Endothelial cell of umbilical vein (primary cell): Measurements from ENCODE around the gene STC2. TPM values are rescaled to one million over a fixed set of nuclear protein-coding genes. Genes with fewer than 3 reads are reported as not detected.

Experiments used
- BruUV-seq: library from RNA; stranded (reverse); fragments of 400-500 nt; replicated peaks from 2 replicates; lab custom pipeline; 2021; lab: Mats Ljungman, UMichigan
- CTCF ChIA-PET: fragments of 300-600, 350-600 bp; sonication (Branson Sonifier 250); formaldehyde crosslinking; loops from one replicate; lab custom pipeline; 2021; ENCODE audit warnings: antibody characterized with exemption, inconsistent platforms; lab: Charles Lee
- POLR2A ChIA-PET: fragments of 300-600, 350-600 bp; sonication (Branson Sonifier 250); formaldehyde crosslinking; loops from one replicate; lab custom pipeline; 2021; ENCODE audit warnings: antibody characterized with exemption, inconsistent platforms; lab: Charles Lee
- DNase-seq: peaks from one replicate; pipeline ENCODE4 v3.0.0-alpha.2; 2011; ENCODE audit warnings: low read depth, low spot score
- FAIRE-seq: peaks from 2 replicates; lab custom pipeline; 2011; peaks lifted over from hg19 to GRCh38; lab: Jason Lieb, UNC
- H2AFZ ChIP-seq: 2 replicates; pipeline ENCODE4 v1.6.0; 2012; ENCODE audit warnings: low read depth, low read length, control low read depth, inconsistent platforms
- H3K27ac ChIP-seq: 2 replicates; pipeline ENCODE4 v1.5.1; 2011; ENCODE audit warnings: low read depth, mild to moderate bottlenecking, control low read depth, low read length, moderate library complexity; ENCODE audit not compliant: insufficient read depth
- H3K27me3 ChIP-seq, 2 experiments: 2 replicates each; pipeline versions ENCODE4 v1.6.0 to v1.6.1; 2011; ENCODE audit warnings: low read length in 2 of 2, mixed read lengths in 1 of 2; ENCODE audit not compliant: control insufficient read depth in 2 of 2, insufficient read depth in 2 of 2
- H3K36me3 ChIP-seq, 2 experiments: 2 replicates in 1 of 2; 3 replicates in 1 of 2; pipeline ENCODE4 v1.5.1; 2011; ENCODE audit warnings: low read length in 2 of 2, mild to moderate bottlenecking in 1 of 2, moderate library complexity in 1 of 2; ENCODE audit not compliant: control insufficient read depth in 2 of 2, insufficient read depth in 2 of 2; ENCODE audit errors: extremely low read depth in 1 of 2
- H3K4me1 ChIP-seq: 3 replicates; pipeline ENCODE4 v1.5.1; 2011; ENCODE audit warnings: mild to moderate bottlenecking, low read length; ENCODE audit not compliant: control insufficient read depth, insufficient read depth; ENCODE audit errors: extremely low read depth
- H3K4me2 ChIP-seq: 2 replicates; pipeline ENCODE4 v1.6.1; 2011; ENCODE audit warnings: low read length, control low read depth, mixed read lengths; ENCODE audit not compliant: insufficient read depth
- H3K4me3 ChIP-seq, 3 experiments: fragments of 200-600 bp in 1 of 3; sonication (generic), shearing (Covaris generic) in 1 of 3; replicated peaks in 1 of 3; 2 replicates each; pipeline ENCODE4 v1.5.1; 2011 to 2016; ENCODE audit warnings: control low read depth in 3 of 3, low read length in 3 of 3, mild to moderate bottlenecking in 2 of 3, inconsistent platforms in 1 of 3, low read depth in 1 of 3, moderate library complexity in 1 of 3; ENCODE audit not compliant: insufficient read depth in 1 of 3
- H3K79me2 ChIP-seq: 2 replicates; pipeline ENCODE4 v1.6.0; 2012; ENCODE audit warnings: low read length, inconsistent platforms; ENCODE audit not compliant: control insufficient read depth, insufficient read depth
- H3K9ac ChIP-seq: replicated peaks from 2 replicates; pipeline ENCODE3; 2011; ENCODE audit warnings: low read length, control low read depth; ENCODE audit not compliant: insufficient read depth; ENCODE audit errors: extremely low read depth
- H3K9me1 ChIP-seq: replicated peaks from 3 replicates; pipeline ENCODE4 v1.6.0; 2011; ENCODE audit warnings: mild to moderate bottlenecking, low read length; ENCODE audit not compliant: control insufficient read depth, insufficient read depth; ENCODE audit errors: extremely low read depth
- H3K9me3 ChIP-seq: replicated peaks from 2 replicates; pipeline ENCODE4 v1.5.1; 2012; ENCODE audit warnings: low read length, inconsistent platforms; ENCODE audit not compliant: control insufficient read depth, insufficient read depth
- H4K20me1 ChIP-seq: replicated peaks from 2 replicates; pipeline ENCODE3; 2011; ENCODE audit warnings: mild to moderate bottlenecking, low read length; ENCODE audit not compliant: control insufficient read depth, insufficient read depth; ENCODE audit errors: extremely low read depth
- MYC ChIP-seq: IDR thresholded peaks from one replicate; pipeline ENCODE4 v1.6.1; 2011; ENCODE audit warnings: mild to moderate bottlenecking, low read depth, low read length
- POLR2AphosphoS5 ChIP-seq: IDR thresholded peaks from 2 replicates; pipeline ENCODE4 v1.6.1; 2012; ENCODE audit warnings: low read depth, mild to moderate bottlenecking, control low read depth, low read length, moderate library complexity; ENCODE audit not compliant: insufficient read depth
- dilution Hi-C: fragments of 300-500 bp; cut with MboI; formaldehyde crosslinking; loops from one replicate; pipeline ENCODE4 v1.15.0; 2019; ENCODE audit warnings: low sequenced_read_pairs; ENCODE audit not compliant: extremely low pct_ligation_motif_present
- intact Hi-C: fragments of 100-400 bp; cut with micrococcal nuclease; formaldehyde crosslinking; loops from one replicate; pipeline ENCODE4 v1.10.0; 2022
- polyA plus RNA-seq, 4 experiments: library from polyadenylated mRNA; depleted of rRNA in 3 of 4; stranded (reverse) in 3 of 4; unstranded in 1 of 4; fragments of >200 nt; gene quantifications; 2 replicates each; pipeline versions ENCODE4 v1.2.1 to v1.2.3, GENCODE V29; 2011 to 2012; ENCODE audit warnings: missing spikeins in 1 of 4
- total RNA-seq: library from RNA; stranded (reverse); gene quantifications from 2 replicates; pipeline ENCODE4 v1.2.3, GENCODE V29; 2021
- TF ChIP-seq, protein P1 (sequence below): IDR thresholded peaks from 2 replicates; pipeline ENCODE4 v1.6.1; 2011; ENCODE audit not compliant: insufficient read depth, insufficient read length

Gene STC2
- total and polyA plus RNA-seq, 2 donors (not counting 3 experiments of a cell fraction or from before 2014, with no cell fraction given) = 19.0 to 26.9 TPM

DNA sequence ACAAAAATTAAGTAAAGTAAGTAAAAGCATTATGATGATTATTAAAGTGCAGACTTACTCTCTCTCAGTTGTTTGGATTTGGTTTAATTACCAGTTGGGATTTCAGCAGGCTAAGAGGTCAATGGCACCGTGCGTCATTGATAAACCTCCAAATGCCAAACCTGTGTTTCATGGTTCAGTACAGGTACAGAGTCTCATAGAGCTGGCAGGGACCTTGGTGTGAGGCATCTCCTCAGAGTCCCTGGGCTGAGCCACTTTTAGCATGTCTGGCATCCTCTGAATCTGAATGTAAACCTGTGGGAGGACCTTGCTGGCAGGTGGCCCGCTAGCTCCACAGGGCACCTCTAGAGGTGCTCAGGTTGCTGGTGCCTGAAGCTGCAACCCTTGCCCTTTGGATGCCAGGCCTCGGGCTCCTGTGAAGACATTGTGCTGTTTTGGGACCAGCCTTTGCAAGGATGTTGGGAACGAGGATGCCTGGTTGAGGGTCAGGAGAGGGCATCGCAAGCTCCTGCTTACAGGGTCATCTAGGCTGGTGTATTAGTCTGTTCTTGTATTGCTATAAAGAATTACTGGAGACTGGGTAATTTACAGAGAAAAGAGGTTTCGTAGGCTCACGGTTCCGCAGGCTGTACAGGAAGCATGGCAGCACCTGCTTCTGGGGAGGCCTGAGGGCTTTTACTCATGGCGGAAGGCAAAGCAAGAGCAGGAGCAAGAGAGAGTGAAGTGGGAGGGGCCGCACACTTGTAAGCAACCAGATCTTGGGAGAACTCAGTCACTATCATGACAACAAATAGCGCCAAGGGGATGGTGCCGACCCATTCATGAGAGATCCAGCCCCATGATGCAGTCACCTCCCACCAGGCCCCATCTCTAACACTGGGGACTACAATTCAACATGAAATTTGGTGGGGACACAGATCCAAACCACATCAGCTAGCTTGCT lies 14.9 kb upstream of the STC2 start:
- dilution Hi-C loops = no loop called here
- FAIRE-seq = no peak
- no peak for TF ChIP-seq MYC

DNA sequence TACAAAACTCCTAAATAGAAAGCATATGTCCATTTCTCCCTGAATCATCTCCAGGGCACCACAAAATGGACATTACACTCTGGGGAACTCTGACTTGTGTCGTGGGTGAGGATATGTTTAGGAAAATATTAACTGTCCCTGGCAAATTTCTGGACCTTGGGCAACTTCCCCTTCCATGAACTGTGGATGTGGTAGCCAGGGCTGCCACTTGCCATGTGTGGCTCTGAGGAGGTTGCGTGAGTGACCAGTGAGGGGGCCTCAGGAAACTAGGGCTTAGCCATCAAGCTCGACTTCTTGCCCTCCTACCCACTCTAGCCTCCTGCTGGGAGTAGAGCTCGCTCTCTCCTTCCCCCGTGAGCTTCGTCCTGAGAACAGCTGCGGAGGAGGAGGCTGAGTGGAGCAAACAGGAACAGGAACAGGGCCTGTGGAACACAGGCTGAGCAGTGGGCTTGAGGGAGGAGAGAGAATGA lies 13.8 kb upstream of the STC2 start:
- no peak for DNase-seq
- dilution Hi-C loops = no loop called here
- BruUV-seq = no TSS peak

More for the DNA sequence above, 14.9 kb upstream of the STC2 start:
- no peaks in the 10 kb centered on the region for H3K4me1 ChIP-seq
- no peak overlapping the region for H3K9ac ChIP-seq
- no peaks in the 10 kb centered on the region for H3K36me3 ChIP-seq
- no peaks in the 10 kb centered on the region for H3K79me2 ChIP-seq
- H3K9me1 ChIP-seq = no peaks in the 10 kb centered on the region
- POLR2A ChIA-PET = no interaction called here
- H3K4me3 ChIP-seq = no peak overlapping the region
- H3K9me3 ChIP-seq = no peaks in the 10 kb centered on the region
- intact Hi-C loops = no loop called here
- no peak overlapping the region for H2AFZ ChIP-seq
- no peak overlapping the region for H3K27ac ChIP-seq
- no peak for DNase-seq
- CTCF ChIA-PET = no interaction called here
- H4K20me1 ChIP-seq = no peaks in the 10 kb centered on the region
- no TSS peak for BruUV-seq
- H3K4me2 ChIP-seq = no peak overlapping the region
- no peaks in the 10 kb centered on the region for H3K27me3 ChIP-seq

More for the DNA sequence above, 13.8 kb upstream of the STC2 start:
- Histone ChIP-seq H3K4me3 (no peak overlapping the region), H3K9me3 (no peaks in the 10 kb centered on the region), H3K27me3 (no peaks in the 10 kb centered on the region), H3K27ac (no peak overlapping the region), H4K20me1 (no peaks in the 10 kb centered on the region), H3K36me3 (no peaks in the 10 kb centered on the region), H3K79me2 (no peaks in the 10 kb centered on the region), H3K4me2 (no peak overlapping the region), H3K9ac (no peak overlapping the region), H3K9me1 (no peaks in the 10 kb centered on the region), H2AFZ (no peak overlapping the region), H3K4me1 (no peaks in the 10 kb centered on the region)
- no peak for TF ChIP-seq POLR2AphosphoS5
- TF ChIP-seq, protein P1, sequence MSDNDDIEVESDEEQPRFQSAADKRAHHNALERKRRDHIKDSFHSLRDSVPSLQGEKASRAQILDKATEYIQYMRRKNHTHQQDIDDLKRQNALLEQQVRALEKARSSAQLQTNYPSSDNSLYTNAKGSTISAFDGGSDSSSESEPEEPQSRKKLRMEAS = no peak
- ChIA-PET CTCF (no interaction called here), POLR2A (no interaction called here)
- intact Hi-C loops = no loop called here
- FAIRE-seq = no peak
